OCI-LY3 (cell line): Measurements from ENCODE around the gene OR51B6.

Source experiments
- H2AFZ ChIP-seq: fragments of 200-600, 300-600 bp; shearing (Covaris generic); 2 replicates; pipeline ENCODE4 v1.6.0; 2014; ENCODE audit warnings: antibody characterized with exemption, low read depth, low read length
- H3K27ac ChIP-seq: fragments of 200-600, 300-600 bp; sonication (generic); 2 replicates; pipeline ENCODE4 v1.5.1; 2014; ENCODE audit warnings: mild to moderate bottlenecking, low read length, moderate library complexity, mixed read lengths
- H3K27me3 ChIP-seq: fragments of 200-600, 300-600 bp; sonication (generic); 2 replicates; pipeline ENCODE4 v1.6.1; 2014; ENCODE audit warnings: low read depth, low read length, mixed read lengths
- H3K36me3 ChIP-seq: fragments of 200-600, 300-600 bp; sonication (generic); replicated peaks from 2 replicates; pipeline ENCODE3; 2014; ENCODE audit warnings: low read depth, low read length, mixed read lengths
- H3K4me1 ChIP-seq: fragments of 300-600, 200-600 bp; sonication (generic); 2 replicates; pipeline ENCODE4 v1.6.1; 2014; ENCODE audit warnings: low read length, mixed read lengths
- H3K4me2 ChIP-seq: fragments of 200-600, 300-600 bp; sonication (generic); 2 replicates; pipeline ENCODE4 v1.6.1; 2014; ENCODE audit warnings: low read length, mixed read lengths
- H3K4me3 ChIP-seq: fragments of 300-600, 200-600 bp; sonication (generic); 2 replicates; pipeline ENCODE4 v1.5.1; 2014; ENCODE audit warnings: antibody characterized with exemption, mild to moderate bottlenecking, low read length, moderate library complexity
- H3K79me2 ChIP-seq: fragments of 300-600, 200-600 bp; shearing (Covaris generic); 2 replicates; pipeline ENCODE4 v1.6.1; 2014; ENCODE audit warnings: mild to moderate bottlenecking, low read length, mixed read lengths
- H3K9ac ChIP-seq: fragments of 300-600, 200-600 bp; shearing (Covaris generic); 2 replicates; pipeline ENCODE4 v1.6.0; 2014; ENCODE audit warnings: mild to moderate bottlenecking, low read length, moderate library complexity
- H3K9me3 ChIP-seq: fragments of 200-600, 300-600 bp; shearing (Covaris generic); 2 replicates; pipeline ENCODE4 v1.6.1; 2014; ENCODE audit warnings: low read length, mixed read lengths; ENCODE audit not compliant: insufficient read depth
- H4K20me1 ChIP-seq: fragments of 200-600, 300-600 bp; sonication (generic); 2 replicates; pipeline ENCODE4 v1.6.1; 2016; ENCODE audit warnings: low read length, mixed read lengths; ENCODE audit not compliant: insufficient read depth
- CTCF ChIP-seq: fragments of 200-600, 300-600 bp; sonication (generic); IDR thresholded peaks from 2 replicates; pipeline ENCODE4 v1.5.1; 2014; ENCODE audit warnings: antibody characterized with exemption, low read length, low read depth
- EZH2phosphoT487 ChIP-seq: fragments of 200-600 bp; shearing (Covaris generic); IDR thresholded peaks from 2 replicates; pipeline ENCODE4 v1.6.1; 2018; ENCODE audit warnings: antibody characterized with exemption, mixed run types, low read depth

OR51B6 gene

GRCh38 chr11:5380740-5381342 is 29.5 kb downstream of the OR51B6 start:
- Histone ChIP-seq H3K4me3 (no peak overlapping the region), H3K4me1 (no peaks in the 10 kb centered on the region), H3K4me2 (no peak overlapping the region), H3K27ac (no peak overlapping the region), H3K27me3 (0 out of 2 replicates have a peak, but pooled peaks cover 7% of the 10 kb centered on the region), H2AFZ (no peak overlapping the region), H3K9ac (no peak overlapping the region), H3K36me3 (no peaks in the 10 kb centered on the region), H4K20me1 (no peaks in the 10 kb centered on the region), H3K9me3 (no peaks in the 10 kb centered on the region), H3K79me2 (no peaks in the 10 kb centered on the region)
- TF ChIP-seq EZH2phosphoT487 = no peak
- TF ChIP-seq CTCF = peak; percentile 83

GRCh38 chr11:5383576-5383975 is 32.3 kb downstream of the OR51B6 start, which contains the start of gene OR51M1:
TSS of gene OR51M1 (plus strand) at chr11:5383812. CDS start at chr11:5389399, 5,587 bp downstream.
- Histone ChIP-seq H3K79me2 (no peaks in the 10 kb centered on the region), H3K4me1 (no peaks in the 10 kb centered on the region), H3K4me3 (no peak within 1 kb of the TSS), H3K27ac (no peak within 1 kb of the TSS), H4K20me1 (no peaks in the 10 kb centered on the region), H3K4me2 (no peak within 1 kb of the TSS), H3K36me3 (no peaks in the 10 kb centered on the region), H3K9ac (no peak within 1 kb of the TSS), H3K27me3 (0 out of 2 replicates have a peak, but pooled peaks cover 7% of the 10 kb centered on the region), H3K9me3 (no peaks in the 10 kb centered on the region), H2AFZ (no peak within 1 kb of the TSS)
- TF ChIP-seq CTCF = no peak
- TF ChIP-seq EZH2phosphoT487 = no peak

- no peaks in the 10 kb centered on the region for H3K9me3 ChIP-seq
- H3K4me2 ChIP-seq = no peak overlapping the region
- H2AFZ ChIP-seq = no peak overlapping the region
- H3K4me1 ChIP-seq = no peaks in the 10 kb centered on the region
- 0 out of 2 replicates have a peak, but pooled peaks cover 7% of the 10 kb centered on the region for H3K27me3 ChIP-seq
- no peak overlapping the region for H3K27ac ChIP-seq
- H3K36me3 ChIP-seq = no peaks in the 10 kb centered on the region
- no peak overlapping the region for H3K4me3 ChIP-seq
- H4K20me1 ChIP-seq = no peaks in the 10 kb centered on the region
- no peak overlapping the region for H3K9ac ChIP-seq
- TF ChIP-seq EZH2phosphoT487 = no peak
- H3K79me2 ChIP-seq = no peaks in the 10 kb centered on the region
Observed at GRCh38 chr11:5384335-5384734, 33.0 kb downstream of the OR51B6 start.

GRCh38 chr11:5390210-5390609 is 38.9 kb downstream of the OR51B6 start:
- Histone ChIP-seq H3K4me3 (no peak overlapping the region), H3K9me3 (no peaks in the 10 kb centered on the region), H3K4me2 (no peak overlapping the region), H3K27me3 (peaks cover 12% of the 10 kb centered on the region; the same call in 1 of the 2 replicates), H3K27ac (no peak overlapping the region), H3K9ac (no peak overlapping the region), H4K20me1 (no peaks in the 10 kb centered on the region), H3K4me1 (no peaks in the 10 kb centered on the region), H2AFZ (no peak overlapping the region), H3K79me2 (no peaks in the 10 kb centered on the region), H3K36me3 (no peaks in the 10 kb centered on the region)
- TF ChIP-seq EZH2phosphoT487 (no peak), CTCF (peak; percentile 20; the same call in 1 of the 2 replicates)
